Activated T-cell treated with anti-CD3 and anti-CD28 coated beads for 24 hours (primary cell): ENCODE results near the gene DNAJB9.

Experiments used
- DNase-seq: peaks from one replicate; pipeline ENCODE4 v3.0.0-alpha.2; 2020; ENCODE audit warnings: low read depth

DNAJB9 gene

GRCh38 chr7:108568801-108569380 is 783 bp upstream of the DNAJB9 start:
- DNase-seq: no peak

GRCh38 chr7:108570146-108570755 is 577 bp downstream of the DNAJB9 start:
- DNase-seq: peak; percentile 31

GRCh38 chr7:108572480-108572879 is 2.8 kb downstream of the DNAJB9 start:
- DNase-seq: no peak

GRCh38 chr7:108575156-108575555 is 5.5 kb downstream of the DNAJB9 start:
- DNase-seq: no peak

GRCh38 chr7:108576116-108576515 is 6.4 kb downstream of the DNAJB9 start:
- no peak for DNase-seq

- no peak for DNase-seq
Observed at GRCh38 chr7:108578937-108579336, 9.3 kb downstream of the DNAJB9 start.

GRCh38 chr7:108580298-108580697 is 10.6 kb downstream of the DNAJB9 start:
- no peak for DNase-seq

- DNase-seq: no peak
Observed at GRCh38 chr7:108581655-108582491, 12.2 kb downstream of the DNAJB9 start.

GRCh38 chr7:108584211-108584610 is 14.5 kb downstream of the DNAJB9 start:
- no peak for DNase-seq

GRCh38 chr7:108585843-108586242 is 16.2 kb downstream of the DNAJB9 start:
- no peak for DNase-seq

- no peak for DNase-seq
Observed at GRCh38 chr7:108586274-108586710, 16.6 kb downstream of the DNAJB9 start.

GRCh38 chr7:108589199-108589598 is 19.5 kb downstream of the DNAJB9 start:
- DNase-seq: no peak

GRCh38 chr7:108589874-108590273 is 20.2 kb downstream of the DNAJB9 start:
- DNase-seq: no peak

GRCh38 chr7:108590606-108591005 is 20.9 kb downstream of the DNAJB9 start:
- DNase-seq: no peak

GRCh38 chr7:108592646-108593201 is 23.1 kb downstream of the DNAJB9 start:
- no peak for DNase-seq

- no peak for DNase-seq
Observed at GRCh38 chr7:108596560-108596959, 26.9 kb downstream of the DNAJB9 start.

GRCh38 chr7:108598153-108598552 is 28.5 kb downstream of the DNAJB9 start:
- DNase-seq: no peak

GRCh38 chr7:108598914-108599580 is 29.4 kb downstream of the DNAJB9 start:
- no peak for DNase-seq

GRCh38 chr7:108600399-108600798 is 30.7 kb downstream of the DNAJB9 start:
- no peak for DNase-seq

- no peak for DNase-seq
Observed at GRCh38 chr7:108603656-108604306, 34.1 kb downstream of the DNAJB9 start.

- no peak for DNase-seq
Observed at GRCh38 chr7:108604307-108605077, 34.8 kb downstream of the DNAJB9 start.
